ENCODE data around the gene CCL16.

CCL16 gene

GRCh38 chr17:35934760-35935159, 46.5 kb downstream of the CCL16 start:
- DNase-seq (ENCODE audit: low read depth) = no peak

GRCh38 chr17:35932586-35932985, 48.7 kb downstream of the CCL16 start:
- no peak for DNase-seq (ENCODE audit: low read depth)

- DNase-seq (ENCODE audit: low read depth) = no peak
Measured at GRCh38 chr17:35931794-35932425, 49.4 kb downstream of the CCL16 start.

GRCh38 chr17:35930211-35931065, 50.9 kb downstream of the CCL16 start, which contains the start of gene RDM1:
RDM1 (minus strand) TSS chr17:35930773; CDS start chr17:35930727, 46 bp downstream.
- DNase-seq (ENCODE audit: low read depth) = peak; percentile 68

- no peak for DNase-seq (ENCODE audit: low read depth)
Measured at GRCh38 chr17:35927714-35928113, 53.6 kb downstream of the CCL16 start.

Measured in activated T-helper 1 cell treated with Interleukin-2 at 50 U/mL for 16 hours (primary cell).